ENCODE results near the gene LRP3.
"Not testable (repeated sequence)": the region's sequence is repeated elsewhere in the genome, so short reads cannot be mapped to it uniquely, and the experiment has no call there.

Gene LRP3, protein sequence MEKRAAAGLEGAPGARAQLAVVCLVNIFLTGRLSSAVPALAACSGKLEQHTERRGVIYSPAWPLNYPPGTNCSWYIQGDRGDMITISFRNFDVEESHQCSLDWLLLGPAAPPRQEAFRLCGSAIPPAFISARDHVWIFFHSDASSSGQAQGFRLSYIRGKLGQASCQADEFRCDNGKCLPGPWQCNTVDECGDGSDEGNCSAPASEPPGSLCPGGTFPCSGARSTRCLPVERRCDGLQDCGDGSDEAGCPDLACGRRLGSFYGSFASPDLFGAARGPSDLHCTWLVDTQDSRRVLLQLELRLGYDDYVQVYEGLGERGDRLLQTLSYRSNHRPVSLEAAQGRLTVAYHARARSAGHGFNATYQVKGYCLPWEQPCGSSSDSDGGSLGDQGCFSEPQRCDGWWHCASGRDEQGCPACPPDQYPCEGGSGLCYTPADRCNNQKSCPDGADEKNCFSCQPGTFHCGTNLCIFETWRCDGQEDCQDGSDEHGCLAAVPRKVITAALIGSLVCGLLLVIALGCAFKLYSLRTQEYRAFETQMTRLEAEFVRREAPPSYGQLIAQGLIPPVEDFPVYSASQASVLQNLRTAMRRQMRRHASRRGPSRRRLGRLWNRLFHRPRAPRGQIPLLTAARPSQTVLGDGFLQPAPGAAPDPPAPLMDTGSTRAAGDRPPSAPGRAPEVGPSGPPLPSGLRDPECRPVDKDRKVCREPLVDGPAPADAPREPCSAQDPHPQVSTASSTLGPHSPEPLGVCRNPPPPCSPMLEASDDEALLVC

GRCh38 chr19:33193865-33194362 lies at the start of gene LRP3:
LRP3 (plus strand) TSS chr19:33194330; CDS start chr19:33194786, 456 bp downstream.
- TF ChIP-seq CTCF (IDR thresholded peaks at IDR 0.05) (no peak), ZFX (IDR thresholded peaks at IDR 0.05; ENCODE audit: borderline replicate concordance) (no peak)
- H3K27ac ChIP-seq: peak within 1 kb of the TSS; percentile 56

DNA sequence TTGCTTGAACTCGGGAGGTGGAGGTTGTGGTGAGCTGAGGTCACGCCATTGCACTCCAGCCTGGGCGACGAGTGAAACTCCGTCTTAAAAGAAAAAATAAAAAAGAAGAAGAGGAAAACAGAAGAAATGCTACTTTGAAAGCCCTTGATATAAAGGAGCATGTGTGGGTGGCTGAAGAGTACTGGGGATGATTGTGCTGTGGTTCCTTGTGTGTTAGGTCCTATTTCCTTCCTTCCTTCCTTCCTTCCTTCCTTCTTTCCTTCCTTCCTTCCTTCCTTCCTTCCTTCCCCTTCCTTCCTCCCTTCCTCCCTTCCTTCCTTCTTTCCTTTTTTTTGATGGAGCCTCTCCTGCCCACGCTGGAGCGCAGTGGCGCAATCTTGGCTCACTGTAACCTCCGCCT lies 47.9 kb upstream of the LRP3 start:
- no peak overlapping the region for H3K27ac ChIP-seq

DNA sequence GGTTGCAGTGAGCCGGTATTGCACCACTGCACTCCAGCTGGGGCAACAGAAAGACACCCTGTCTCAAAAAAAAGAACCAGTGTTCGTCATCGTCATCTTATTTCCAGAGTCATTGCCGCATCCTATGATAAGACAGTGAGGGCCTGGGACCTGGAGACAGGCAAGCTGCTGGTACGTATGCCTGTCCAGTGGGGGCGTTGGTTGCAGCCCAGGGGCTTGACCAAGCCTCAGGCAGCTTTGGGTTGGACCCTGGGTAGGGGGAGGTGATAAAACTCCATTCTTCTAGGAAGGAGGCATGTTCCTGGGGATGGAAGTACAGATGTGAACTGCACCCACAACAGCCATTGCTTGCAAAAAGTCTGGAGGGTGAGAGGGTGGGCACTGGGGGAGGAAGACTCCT lies 46.6 kb upstream of the LRP3 start:
- H3K27ac ChIP-seq: no peak overlapping the region
- TF ChIP-seq ZFX (IDR thresholded peaks at IDR 0.05; ENCODE audit: borderline replicate concordance): no peak
- TF ChIP-seq CTCF (IDR thresholded peaks at IDR 0.05): no peak

More for the DNA sequence above, 47.9 kb upstream of the LRP3 start:
- no peak for TF ChIP-seq ZFX (IDR thresholded peaks at IDR 0.05; ENCODE audit: borderline replicate concordance)
- no peak for TF ChIP-seq CTCF (IDR thresholded peaks at IDR 0.05)

DNA sequence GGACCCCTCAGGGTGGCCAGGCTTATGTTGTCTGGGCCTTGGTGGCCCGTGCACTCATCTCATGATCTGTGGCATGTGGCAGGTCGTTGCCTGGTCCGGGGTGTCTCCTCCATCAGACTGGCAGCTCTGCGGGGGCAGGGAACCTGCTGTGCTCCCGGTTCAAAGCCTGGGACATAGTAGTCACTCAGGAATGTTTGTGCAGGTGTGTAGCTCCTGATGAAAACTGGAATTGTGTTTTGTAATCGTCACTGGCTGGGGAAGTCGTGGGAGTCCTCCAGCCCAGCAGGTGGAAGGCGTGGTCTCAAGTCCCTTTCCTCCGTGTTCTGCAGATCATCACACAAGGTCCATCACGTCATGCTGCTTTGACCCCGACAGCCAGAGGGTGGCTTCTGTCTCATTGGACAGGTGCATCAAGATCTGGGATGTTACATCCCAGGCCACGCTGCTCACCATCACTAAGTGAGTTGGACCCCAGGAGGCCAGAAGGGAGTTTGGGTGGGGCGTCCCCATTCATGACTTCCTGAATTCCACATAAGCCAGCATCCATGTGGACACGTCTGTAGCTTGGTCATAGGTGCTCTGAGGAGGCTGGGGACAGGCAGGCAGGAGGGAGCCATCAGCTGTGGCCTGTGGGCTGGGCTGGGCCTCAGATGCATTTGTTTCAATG lies 43.1 kb upstream of the LRP3 start:
- H3K27ac ChIP-seq: no peak overlapping the region
- TF ChIP-seq ZFX (IDR thresholded peaks at IDR 0.05; ENCODE audit: borderline replicate concordance): no peak
- TF ChIP-seq CTCF (IDR thresholded peaks at IDR 0.05): no peak

- no peak overlapping the region for H3K27ac ChIP-seq
- no peak for TF ChIP-seq CTCF (IDR thresholded peaks at IDR 0.05)
Observed at GRCh38 chr19:33152176-33152575, 42.0 kb upstream of the LRP3 start.

- H3K27ac ChIP-seq: not testable (repeated sequence)
Observed at GRCh38 chr19:33152625-33153024, 41.5 kb upstream of the LRP3 start.

DNA sequence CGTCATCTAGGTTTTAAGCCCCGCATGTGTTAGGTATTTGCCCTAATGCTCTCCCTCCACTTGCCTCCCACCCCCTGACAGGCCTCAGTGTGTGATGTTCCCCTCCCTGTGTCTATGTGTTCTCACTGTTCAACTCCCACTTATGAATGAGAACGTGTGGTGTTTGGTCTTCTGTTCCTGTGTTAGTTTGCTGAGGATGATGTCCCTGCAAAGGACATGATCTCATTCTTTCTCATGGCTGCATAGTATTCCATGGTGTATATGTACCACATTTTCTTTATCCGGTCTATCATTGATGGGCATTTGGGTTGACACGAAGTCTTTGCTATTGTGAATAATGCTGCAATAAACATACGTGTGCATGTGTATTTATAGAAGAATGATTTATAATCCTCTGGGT lies 39.8 kb upstream of the LRP3 start:
- H3K27ac ChIP-seq: not testable (repeated sequence)

GRCh38 chr19:33156334-33156733 lies 37.8 kb upstream of the LRP3 start:
- TF ChIP-seq CTCF (IDR thresholded peaks at IDR 0.05) (no peak), ZFX (IDR thresholded peaks at IDR 0.05; ENCODE audit: borderline replicate concordance) (no peak)
- no peak overlapping the region for H3K27ac ChIP-seq

Data from 22Rv1 (cell line).